GM12892 (cell line): ENCODE results near the gene FYTTD1.

Experiments
- DNase-seq: peaks from one replicate; pipeline ENCODE4 v3.0.0; 2011; ENCODE audit not compliant: insufficient read length
- FAIRE-seq: peaks from 2 replicates; lab custom pipeline; 2011; peaks lifted over from hg19 to GRCh38; lab: Jason Lieb, UNC
- POLR2A ChIP-seq: IDR thresholded peaks from 2 replicates; pipeline ENCODE4 v1.6.1; 2011; ENCODE audit warnings: low read depth, low read length, control low read depth
- POLR2AphosphoS5 ChIP-seq: IDR thresholded peaks from 2 replicates; pipeline ENCODE4 v1.6.1; 2011; ENCODE audit warnings: low read depth, low read length, control low read depth
- TAF1 ChIP-seq: IDR thresholded peaks from 2 replicates; pipeline ENCODE4 v1.6.1; 2011; ENCODE audit warnings: low read depth, mild to moderate bottlenecking, control low read depth, low read length, borderline replicate concordance

FYTTD1 gene

DNA sequence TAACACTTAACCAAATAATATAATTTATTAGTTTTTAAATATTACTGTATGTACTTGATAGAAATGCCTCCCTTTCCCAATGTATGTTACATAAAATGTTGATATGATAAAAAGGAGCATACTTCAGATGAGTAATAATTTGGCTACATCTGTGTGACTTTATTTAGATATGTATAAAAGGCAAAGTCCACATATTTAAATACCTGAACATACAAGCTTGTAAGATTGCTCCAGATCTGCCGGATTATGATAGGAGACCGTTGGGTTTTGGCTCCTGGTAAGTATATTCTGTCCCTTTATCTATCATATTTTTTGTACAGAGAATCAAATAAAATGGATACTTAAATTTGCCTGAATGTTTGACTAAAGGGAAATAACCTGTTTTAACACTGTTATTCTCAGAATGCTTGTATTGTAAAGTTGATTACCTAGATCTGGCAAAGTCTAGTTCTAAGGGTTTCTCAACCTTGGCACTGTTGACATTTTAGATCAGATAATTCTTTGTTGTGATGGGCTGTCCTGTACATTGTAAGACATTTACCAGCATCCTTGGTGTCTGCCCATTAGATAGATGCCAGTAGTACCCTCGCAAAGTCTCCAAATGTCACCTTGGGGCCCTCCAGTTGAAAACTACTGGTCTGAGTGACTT, 79.8 kb downstream of the FYTTD1 start:
- TF ChIP-seq TAF1 (no peak), POLR2A (no peak), POLR2AphosphoS5 (no peak)
- DNase-seq (no peak), FAIRE-seq (no peak)

DNA sequence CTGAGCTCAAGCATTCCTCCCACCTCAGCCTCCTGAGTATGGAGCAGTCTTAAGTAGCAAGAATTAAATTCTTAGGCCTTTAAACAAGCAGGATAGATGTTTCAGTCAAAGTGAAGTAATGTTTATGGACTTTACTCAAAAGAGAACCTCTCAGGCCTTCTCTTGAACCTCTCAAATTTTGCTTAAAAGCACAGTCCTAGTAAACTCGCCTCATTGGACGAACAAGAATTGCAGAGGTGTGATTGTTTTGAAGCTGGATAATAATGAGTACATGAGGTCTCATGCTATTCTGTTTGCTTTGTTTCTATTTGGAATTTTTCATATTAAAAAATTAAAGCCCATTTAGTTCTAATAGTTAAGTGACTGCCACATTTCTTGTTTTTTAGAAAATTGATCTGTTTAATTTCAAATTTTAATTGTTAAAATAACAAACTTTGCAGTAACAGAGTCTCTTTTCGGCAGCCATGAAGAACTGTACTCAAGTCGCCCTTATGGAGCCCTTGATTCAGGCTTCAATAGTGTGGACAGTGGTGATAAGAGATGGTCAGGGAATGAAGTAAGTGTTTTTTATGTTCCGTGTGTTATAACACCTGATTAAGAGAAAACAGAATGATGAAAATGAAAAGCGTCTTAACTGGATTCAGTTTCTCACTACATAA, 80.8 kb downstream of the FYTTD1 start:
- TF ChIP-seq POLR2A (no peak), POLR2AphosphoS5 (no peak), TAF1 (no peak)
- DNase-seq (no peak), FAIRE-seq (no peak)

DNA sequence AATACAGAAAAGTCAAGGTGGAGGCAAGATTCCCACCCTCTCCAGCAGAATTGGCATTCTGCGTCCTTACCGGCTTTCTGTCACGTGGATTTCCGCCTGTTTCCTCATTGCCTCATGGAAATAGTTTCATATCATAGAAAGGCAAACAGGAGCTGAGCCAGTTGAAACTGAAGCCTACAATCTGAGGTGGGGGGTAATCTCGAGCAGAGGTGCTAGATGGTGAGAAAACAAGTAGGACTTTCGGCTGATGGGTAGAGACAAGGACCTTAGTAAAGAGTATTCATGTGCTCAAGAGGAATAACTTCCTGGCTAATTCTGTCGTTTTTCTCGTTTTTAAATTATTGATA, 81.3 kb downstream of the FYTTD1 start:
- DNase-seq (no peak), FAIRE-seq (no peak)
- TF ChIP-seq POLR2AphosphoS5 (no peak), POLR2A (no peak), TAF1 (no peak)

DNA sequence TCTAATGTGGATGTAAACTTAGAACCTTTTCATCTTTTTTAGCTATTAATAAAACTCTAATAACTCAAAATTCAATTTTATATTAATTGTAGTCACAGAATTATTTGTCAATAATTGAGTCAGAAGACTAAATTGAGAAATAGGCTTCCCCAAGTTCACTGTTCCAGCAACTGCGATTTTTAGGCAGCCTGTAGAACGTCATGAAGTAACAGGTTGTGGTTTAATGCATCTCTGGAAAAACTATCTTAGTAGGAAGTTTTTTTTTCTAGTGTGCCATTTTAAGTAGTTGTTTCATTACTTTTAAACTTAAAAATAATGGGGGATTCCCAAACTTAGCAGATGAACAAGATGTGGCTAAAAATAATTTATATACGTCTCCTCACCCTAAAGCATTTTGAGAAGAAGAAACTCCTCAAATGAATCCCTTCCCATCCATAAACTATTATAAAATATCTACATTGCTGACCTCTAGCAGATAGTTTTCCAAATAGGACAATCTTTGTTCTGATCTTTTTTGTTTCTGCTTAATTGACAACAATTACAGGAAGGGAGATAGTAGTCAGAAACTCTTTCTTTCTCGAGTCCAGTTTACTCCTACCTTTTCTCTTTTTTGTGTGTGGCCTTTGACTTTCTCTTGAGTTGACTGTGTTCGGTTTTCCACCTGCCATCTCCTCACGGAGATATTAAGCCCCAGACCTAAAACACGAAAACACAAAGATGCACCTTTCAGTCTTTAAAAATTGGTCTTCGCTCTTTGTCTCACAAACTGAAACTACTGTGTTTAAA, 84.4 kb downstream of the FYTTD1 start:
- no peak for TF ChIP-seq TAF1
- no peak for TF ChIP-seq POLR2AphosphoS5
- no peak for TF ChIP-seq POLR2A
- peak; percentile 73 for FAIRE-seq
- no peak for DNase-seq

DNA sequence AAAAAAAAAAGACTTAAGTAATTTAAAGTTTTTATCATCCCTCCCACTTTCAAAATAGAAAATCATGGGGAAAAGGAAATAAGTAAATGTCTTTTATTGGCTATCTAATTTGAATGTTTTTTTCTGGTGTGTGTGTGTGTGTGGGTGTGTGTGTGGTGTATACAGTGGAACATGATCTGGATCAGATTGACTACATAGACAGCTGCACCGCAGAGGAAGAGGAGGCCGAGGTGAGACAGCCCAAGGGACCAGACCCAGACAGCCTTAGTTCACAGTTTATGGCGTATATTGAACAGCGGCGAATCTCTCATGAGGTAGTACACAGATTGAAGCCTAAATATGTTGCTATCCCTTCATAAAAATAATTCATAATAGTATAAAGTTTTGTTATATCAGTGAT, 85.8 kb downstream of the FYTTD1 start:
- peak; percentile 19 for DNase-seq
- TF ChIP-seq POLR2A (0 out of 2 replicates have a peak, but pooled peaks have one; percentile 28), POLR2AphosphoS5 (no peak)
- peak; percentile 88 for FAIRE-seq

DNA sequence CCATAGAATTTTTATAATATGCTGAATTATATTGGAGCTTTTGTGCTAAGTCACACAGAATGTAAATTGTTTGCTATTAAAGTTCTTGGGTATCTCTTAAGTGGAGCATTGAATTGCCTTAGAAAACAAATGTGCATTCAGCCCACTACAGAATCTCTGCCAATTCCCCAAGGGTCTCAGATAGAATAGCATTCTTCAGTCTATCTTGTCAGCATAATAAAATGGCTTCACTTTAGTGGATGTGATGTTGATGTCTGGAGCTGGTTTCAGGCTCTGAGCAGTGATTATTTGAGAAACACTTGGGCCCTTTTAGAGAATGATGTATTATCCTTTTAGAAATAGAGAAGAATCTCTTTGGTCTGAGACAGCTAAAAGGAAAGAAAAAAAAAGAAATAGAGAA, 86.6 kb downstream of the FYTTD1 start:
- FAIRE-seq (no peak), DNase-seq (no peak)
- TF ChIP-seq POLR2A = no peak
- TF ChIP-seq POLR2AphosphoS5 = no peak
- TF ChIP-seq TAF1 = no peak
